Cardiac muscle cell (in vitro differentiated cells and primary cell): Measurements from ENCODE around the gene SLC39A11. TPM values are rescaled to one million over a fixed set of nuclear protein-coding genes. Genes with fewer than 3 reads are reported as not detected.
"Not testable (repeated sequence)": the region's sequence is repeated elsewhere in the genome, so short reads cannot be mapped to it uniquely, and the experiment has no call there.

Experiments used
- DNase-seq, 2 donors: peaks; one replicate each; pipeline versions ENCODE4 v3.0.0 to v3.0.0-alpha.2; 2010 to 2017; ENCODE audit warnings: low read depth in 1 of 2, low spot score in 1 of 2
- H3K27ac ChIP-seq: fragments of 200-600 bp; sonication (generic); 2 replicates; pipeline ENCODE4 v1.5.1; 2016
- H3K27me3 ChIP-seq: fragments of 200-600 bp; sonication (generic); 2 replicates; pipeline ENCODE4 v1.6.0; 2016; ENCODE audit warnings: control low read depth
- H3K36me3 ChIP-seq: fragments of 200-600 bp; sonication (generic); 2 replicates; pipeline ENCODE4 v1.5.1; 2016; ENCODE audit warnings: control low read depth
- H3K4me1 ChIP-seq: fragments of 200-600 bp; sonication (generic); 2 replicates; pipeline ENCODE4 v1.8.1; 2017; ENCODE audit warnings: low read depth, mild to moderate bottlenecking, mixed run types
- H3K4me3 ChIP-seq: fragments of 200-600 bp; sonication (generic); 2 replicates; pipeline ENCODE4 v1.5.1; 2016; ENCODE audit warnings: mild to moderate bottlenecking
- H3K9me3 ChIP-seq: fragments of 200-600 bp; sonication (generic); 2 replicates; pipeline ENCODE4 v1.5.1; 2017; ENCODE audit warnings: low read depth, mild to moderate bottlenecking, control low read depth
- CTCF ChIP-seq: IDR thresholded peaks from 2 replicates; pipeline ENCODE4 v1.5.1; 2012; ENCODE audit warnings: low read depth, mild to moderate bottlenecking, low read length
- polyA plus RNA-seq: library from polyadenylated mRNA; unstranded; fragments of >200 nt; fragmentation: Nextera tagmentation; extraction: Ambion mirVana; gene quantifications from 2 replicates; pipeline ENCODE4 v1.2.1, GENCODE V29; 2016
- total RNA-seq: library from RNA; depleted of rRNA; stranded (reverse); fragments of >200 nt; gene quantifications from 2 replicates; pipeline ENCODE4 v1.2.3, GENCODE V29; 2016

Gene SLC39A11
- total and polyA plus RNA-seq, 2 experiments from 2014 or later = 5.9 to 11.7 TPM

DNA sequence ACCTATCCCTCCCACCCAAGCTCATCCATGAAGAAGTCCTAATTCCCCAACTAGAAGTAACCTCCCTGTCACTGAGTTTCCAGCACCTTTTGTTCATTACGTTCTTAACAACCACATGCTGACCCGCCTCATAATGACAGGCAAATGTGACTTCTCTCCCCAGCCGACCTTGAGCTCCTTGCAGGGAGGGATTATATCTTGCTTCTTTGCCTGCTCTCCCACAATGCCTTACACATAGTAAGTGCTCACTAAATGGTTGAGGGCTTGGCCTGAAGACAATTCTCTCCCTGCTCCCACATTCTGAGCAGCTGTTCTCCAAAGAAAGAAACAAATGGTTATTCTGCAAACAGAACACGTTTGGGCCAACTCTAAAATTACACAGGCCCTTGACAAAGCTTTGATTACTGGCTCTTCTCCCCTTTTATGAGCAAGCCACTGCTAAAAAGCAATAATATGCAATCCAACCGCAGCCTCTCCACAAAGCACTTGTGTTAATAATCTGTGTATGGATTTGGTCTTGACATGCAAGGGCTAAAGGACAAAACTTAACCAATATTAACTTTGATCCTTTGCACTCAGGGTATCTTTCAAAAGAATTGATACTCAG is 23.2 kb downstream of the SLC39A11 start:
- Histone ChIP-seq H3K4me1 (no peaks in the 10 kb centered on the region), H3K9me3 (no peaks in the 10 kb centered on the region), H3K36me3 (no peaks in the 10 kb centered on the region), H3K27ac (no peak overlapping the region), H3K4me3 (no peak overlapping the region), H3K27me3 (no peaks in the 10 kb centered on the region)
- no peak for DNase-seq
- no peak for TF ChIP-seq CTCF

GRCh38 chr17:73068322-73069153 is 23.9 kb downstream of the SLC39A11 start:
- no peak overlapping the region for H3K27ac ChIP-seq
- no peak for TF ChIP-seq CTCF
- peak in 1 of 2 donors; percentile 62 for DNase-seq
- no peaks in the 10 kb centered on the region for H3K36me3 ChIP-seq
- H3K4me3 ChIP-seq = no peak overlapping the region
- H3K27me3 ChIP-seq = no peaks in the 10 kb centered on the region
- H3K9me3 ChIP-seq = no peaks in the 10 kb centered on the region
- H3K4me1 ChIP-seq = no peaks in the 10 kb centered on the region

- not testable (repeated sequence) for H3K27ac ChIP-seq, H3K4me3 ChIP-seq, H3K27me3 ChIP-seq, H3K9me3 ChIP-seq, H3K4me1 ChIP-seq, H3K36me3 ChIP-seq
- peak in 1 of 2 donors; percentile 33 for DNase-seq
These were observed 24.8 kb downstream of the SLC39A11 start for GRCh38 chr17:73067699-73068098.

DNA sequence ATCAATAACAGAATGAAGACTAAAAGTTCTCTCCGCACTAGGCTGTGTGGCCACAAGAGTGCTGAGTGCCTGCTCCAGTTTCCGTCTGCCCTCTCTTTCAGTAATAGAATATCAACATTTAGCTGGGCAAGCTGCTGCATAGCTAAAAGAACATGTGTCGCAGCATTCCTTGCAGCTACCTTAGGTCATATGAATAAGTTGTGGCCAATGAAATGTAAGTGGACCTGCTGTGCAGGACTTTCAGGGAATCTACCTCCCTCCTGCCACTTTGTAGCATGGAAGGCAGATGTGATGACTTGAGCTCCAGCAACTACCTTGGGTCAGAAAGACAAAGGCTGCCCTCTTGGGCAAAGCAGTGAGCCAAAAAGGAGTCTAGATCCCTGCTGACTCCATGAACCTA is 25.4 kb downstream of the SLC39A11 start:
- Histone ChIP-seq H3K27me3 (no peaks in the 10 kb centered on the region), H3K27ac (no peak overlapping the region), H3K9me3 (no peaks in the 10 kb centered on the region), H3K4me1 (no peaks in the 10 kb centered on the region), H3K36me3 (no peaks in the 10 kb centered on the region), H3K4me3 (no peak overlapping the region)
- no peak for TF ChIP-seq CTCF
- no peak for DNase-seq

DNA sequence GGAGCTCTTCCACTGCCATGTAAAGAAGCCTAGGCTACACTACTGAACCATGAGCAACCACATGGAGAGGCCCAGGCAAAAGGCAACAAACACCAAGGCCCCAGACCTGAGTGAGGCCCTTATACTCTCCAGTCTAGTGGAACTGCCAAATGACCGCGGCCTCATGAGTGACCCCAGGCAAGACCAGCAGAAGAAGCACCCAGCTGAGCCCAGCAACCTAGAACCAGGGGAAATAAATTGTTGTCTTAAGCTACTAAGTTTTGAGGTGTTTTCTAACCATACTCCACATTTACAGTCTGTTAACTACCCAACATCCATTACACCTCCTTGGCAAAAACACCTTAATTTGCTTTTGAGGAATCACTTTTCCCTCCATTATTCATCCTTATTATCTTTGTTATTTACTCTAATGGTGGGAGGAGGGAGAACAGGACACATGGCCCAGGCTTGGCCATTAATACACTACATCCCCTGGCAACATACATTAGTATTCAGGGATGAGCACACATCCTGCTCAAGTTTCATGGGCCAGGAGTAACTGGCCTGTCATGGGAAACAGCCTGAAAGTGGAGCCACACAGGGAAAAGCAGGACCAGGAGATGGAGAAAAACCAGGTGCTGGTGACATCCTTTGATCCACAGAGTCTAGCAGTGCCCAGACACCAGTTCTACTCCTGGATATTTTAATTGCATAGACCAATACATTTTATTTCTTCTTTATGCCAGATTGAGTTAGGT is 26.2 kb downstream of the SLC39A11 start:
- Histone ChIP-seq H3K9me3 (no peaks in the 10 kb centered on the region), H3K27me3 (no peaks in the 10 kb centered on the region), H3K27ac (no peak overlapping the region), H3K4me3 (no peak overlapping the region), H3K4me1 (no peaks in the 10 kb centered on the region), H3K36me3 (no peaks in the 10 kb centered on the region)
- DNase-seq = no peak
- TF ChIP-seq CTCF = no peak
